ENCODE data around the gene CTSA. TPM values are rescaled to one million over a fixed set of nuclear protein-coding genes. Genes with fewer than 3 reads are reported as not detected.

Gene CTSA
- total and polyA plus RNA-seq, 2 experiments from 2014 or later = 39.9 to 63.9 TPM

DNA sequence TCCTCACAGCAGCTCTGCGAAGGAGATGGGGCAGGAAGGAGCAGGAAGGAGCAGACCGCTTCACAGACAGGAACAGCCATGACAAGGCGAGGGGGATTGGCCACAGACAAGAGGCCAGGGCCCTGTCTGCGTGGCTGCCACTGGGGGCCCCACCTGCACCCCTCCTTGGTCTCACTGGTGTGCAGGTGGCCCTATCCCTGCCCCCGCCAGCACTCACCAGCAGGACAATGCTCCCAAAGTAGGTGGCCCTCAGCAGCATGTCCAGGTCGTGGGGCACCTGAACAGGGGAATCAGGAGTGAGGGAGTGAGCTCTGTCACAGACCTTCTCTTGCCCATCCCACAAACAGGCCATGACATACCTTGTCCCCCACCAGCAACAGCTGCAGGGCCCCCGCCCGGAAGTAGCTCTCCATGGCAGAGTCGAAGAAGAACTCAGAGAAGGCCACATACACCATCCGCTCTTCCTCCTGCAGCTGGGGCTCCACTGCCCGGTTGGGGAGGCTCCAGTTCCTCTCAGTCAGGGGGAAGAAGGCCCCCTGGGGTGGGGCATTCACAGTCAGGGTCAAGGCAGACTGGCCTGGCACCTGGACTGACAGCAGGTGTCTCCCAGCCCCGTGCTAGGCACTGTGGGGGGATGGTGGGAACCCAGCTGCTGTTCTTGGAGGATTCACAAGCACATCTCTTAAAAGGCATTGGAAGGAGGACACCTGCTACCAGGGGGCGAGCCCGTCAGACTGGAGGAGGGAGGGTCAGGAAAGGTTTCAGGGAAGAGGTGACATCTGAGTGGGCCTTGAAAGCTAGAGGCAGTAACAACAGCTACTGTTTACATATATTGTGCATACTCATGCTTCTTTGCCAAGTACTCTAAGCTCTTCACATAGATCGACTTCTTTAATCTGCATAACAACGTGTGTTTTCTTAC lies 13.7 kb downstream of the CTSA start:
- Mint-ChIP-seq H3K4me1 (peaks cover 6% of the 10 kb centered on the region; the same call in 2 of the 3 replicates), H3K9me3 (no peaks in the 10 kb centered on the region; the same call in 2 of the 3 replicates), H3K36me3 (ENCODE audit: low read depth) (peaks cover 84% of the 10 kb centered on the region), H3K4me3 (no peak overlapping the region), H3K27ac (no peak overlapping the region), H3K27me3 (ENCODE audit: insufficient read depth, low read depth, poor library complexity) (peaks cover 25% of the 10 kb centered on the region)
- Histone ChIP-seq H3K4me1 (ENCODE audit: insufficient read depth) (no peaks in the 10 kb centered on the region; the same call in 1 of the 2 replicates), H3K27ac (ENCODE audit: low read depth) (no peak overlapping the region), H3K27me3 (ENCODE audit: insufficient read depth) (no peaks in the 10 kb centered on the region), H3F3A (replicated peaks; ENCODE audit: low read depth) (0 out of 2 replicates have a peak, but pooled peaks cover 5% of the 10 kb centered on the region), H3K9me2 (ENCODE audit: insufficient read depth) (no peaks in the 10 kb centered on the region), H3K36me3 (ENCODE audit: insufficient read depth) (peaks cover 23% of the 10 kb centered on the region), H3K4me3 (no peak overlapping the region), H3K79me2 (replicated peaks; ENCODE audit: insufficient read depth) (peaks cover 6% of the 10 kb centered on the region), H4K20me1 (replicated peaks; ENCODE audit: insufficient read depth) (peaks cover 25% of the 10 kb centered on the region), H3K4me2 (no peak overlapping the region), H2AFZ (no peak overlapping the region)
- DNase-seq (ENCODE audit: low spot score) (no peak), ATAC-seq (peak; percentile 41; the same call in 2 of the 3 replicates)
- TF ChIP-seq, protein P1, sequence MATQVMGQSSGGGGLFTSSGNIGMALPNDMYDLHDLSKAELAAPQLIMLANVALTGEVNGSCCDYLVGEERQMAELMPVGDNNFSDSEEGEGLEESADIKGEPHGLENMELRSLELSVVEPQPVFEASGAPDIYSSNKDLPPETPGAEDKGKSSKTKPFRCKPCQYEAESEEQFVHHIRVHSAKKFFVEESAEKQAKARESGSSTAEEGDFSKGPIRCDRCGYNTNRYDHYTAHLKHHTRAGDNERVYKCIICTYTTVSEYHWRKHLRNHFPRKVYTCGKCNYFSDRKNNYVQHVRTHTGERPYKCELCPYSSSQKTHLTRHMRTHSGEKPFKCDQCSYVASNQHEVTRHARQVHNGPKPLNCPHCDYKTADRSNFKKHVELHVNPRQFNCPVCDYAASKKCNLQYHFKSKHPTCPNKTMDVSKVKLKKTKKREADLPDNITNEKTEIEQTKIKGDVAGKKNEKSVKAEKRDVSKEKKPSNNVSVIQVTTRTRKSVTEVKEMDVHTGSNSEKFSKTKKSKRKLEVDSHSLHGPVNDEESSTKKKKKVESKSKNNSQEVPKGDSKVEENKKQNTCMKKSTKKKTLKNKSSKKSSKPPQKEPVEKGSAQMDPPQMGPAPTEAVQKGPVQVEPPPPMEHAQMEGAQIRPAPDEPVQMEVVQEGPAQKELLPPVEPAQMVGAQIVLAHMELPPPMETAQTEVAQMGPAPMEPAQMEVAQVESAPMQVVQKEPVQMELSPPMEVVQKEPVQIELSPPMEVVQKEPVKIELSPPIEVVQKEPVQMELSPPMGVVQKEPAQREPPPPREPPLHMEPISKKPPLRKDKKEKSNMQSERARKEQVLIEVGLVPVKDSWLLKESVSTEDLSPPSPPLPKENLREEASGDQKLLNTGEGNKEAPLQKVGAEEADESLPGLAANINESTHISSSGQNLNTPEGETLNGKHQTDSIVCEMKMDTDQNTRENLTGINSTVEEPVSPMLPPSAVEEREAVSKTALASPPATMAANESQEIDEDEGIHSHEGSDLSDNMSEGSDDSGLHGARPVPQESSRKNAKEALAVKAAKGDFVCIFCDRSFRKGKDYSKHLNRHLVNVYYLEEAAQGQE (IDR thresholded peaks at IDR 0.05; ENCODE audit: unreplicated experiment) = no peak
- TF ChIP-seq, protein P2, sequence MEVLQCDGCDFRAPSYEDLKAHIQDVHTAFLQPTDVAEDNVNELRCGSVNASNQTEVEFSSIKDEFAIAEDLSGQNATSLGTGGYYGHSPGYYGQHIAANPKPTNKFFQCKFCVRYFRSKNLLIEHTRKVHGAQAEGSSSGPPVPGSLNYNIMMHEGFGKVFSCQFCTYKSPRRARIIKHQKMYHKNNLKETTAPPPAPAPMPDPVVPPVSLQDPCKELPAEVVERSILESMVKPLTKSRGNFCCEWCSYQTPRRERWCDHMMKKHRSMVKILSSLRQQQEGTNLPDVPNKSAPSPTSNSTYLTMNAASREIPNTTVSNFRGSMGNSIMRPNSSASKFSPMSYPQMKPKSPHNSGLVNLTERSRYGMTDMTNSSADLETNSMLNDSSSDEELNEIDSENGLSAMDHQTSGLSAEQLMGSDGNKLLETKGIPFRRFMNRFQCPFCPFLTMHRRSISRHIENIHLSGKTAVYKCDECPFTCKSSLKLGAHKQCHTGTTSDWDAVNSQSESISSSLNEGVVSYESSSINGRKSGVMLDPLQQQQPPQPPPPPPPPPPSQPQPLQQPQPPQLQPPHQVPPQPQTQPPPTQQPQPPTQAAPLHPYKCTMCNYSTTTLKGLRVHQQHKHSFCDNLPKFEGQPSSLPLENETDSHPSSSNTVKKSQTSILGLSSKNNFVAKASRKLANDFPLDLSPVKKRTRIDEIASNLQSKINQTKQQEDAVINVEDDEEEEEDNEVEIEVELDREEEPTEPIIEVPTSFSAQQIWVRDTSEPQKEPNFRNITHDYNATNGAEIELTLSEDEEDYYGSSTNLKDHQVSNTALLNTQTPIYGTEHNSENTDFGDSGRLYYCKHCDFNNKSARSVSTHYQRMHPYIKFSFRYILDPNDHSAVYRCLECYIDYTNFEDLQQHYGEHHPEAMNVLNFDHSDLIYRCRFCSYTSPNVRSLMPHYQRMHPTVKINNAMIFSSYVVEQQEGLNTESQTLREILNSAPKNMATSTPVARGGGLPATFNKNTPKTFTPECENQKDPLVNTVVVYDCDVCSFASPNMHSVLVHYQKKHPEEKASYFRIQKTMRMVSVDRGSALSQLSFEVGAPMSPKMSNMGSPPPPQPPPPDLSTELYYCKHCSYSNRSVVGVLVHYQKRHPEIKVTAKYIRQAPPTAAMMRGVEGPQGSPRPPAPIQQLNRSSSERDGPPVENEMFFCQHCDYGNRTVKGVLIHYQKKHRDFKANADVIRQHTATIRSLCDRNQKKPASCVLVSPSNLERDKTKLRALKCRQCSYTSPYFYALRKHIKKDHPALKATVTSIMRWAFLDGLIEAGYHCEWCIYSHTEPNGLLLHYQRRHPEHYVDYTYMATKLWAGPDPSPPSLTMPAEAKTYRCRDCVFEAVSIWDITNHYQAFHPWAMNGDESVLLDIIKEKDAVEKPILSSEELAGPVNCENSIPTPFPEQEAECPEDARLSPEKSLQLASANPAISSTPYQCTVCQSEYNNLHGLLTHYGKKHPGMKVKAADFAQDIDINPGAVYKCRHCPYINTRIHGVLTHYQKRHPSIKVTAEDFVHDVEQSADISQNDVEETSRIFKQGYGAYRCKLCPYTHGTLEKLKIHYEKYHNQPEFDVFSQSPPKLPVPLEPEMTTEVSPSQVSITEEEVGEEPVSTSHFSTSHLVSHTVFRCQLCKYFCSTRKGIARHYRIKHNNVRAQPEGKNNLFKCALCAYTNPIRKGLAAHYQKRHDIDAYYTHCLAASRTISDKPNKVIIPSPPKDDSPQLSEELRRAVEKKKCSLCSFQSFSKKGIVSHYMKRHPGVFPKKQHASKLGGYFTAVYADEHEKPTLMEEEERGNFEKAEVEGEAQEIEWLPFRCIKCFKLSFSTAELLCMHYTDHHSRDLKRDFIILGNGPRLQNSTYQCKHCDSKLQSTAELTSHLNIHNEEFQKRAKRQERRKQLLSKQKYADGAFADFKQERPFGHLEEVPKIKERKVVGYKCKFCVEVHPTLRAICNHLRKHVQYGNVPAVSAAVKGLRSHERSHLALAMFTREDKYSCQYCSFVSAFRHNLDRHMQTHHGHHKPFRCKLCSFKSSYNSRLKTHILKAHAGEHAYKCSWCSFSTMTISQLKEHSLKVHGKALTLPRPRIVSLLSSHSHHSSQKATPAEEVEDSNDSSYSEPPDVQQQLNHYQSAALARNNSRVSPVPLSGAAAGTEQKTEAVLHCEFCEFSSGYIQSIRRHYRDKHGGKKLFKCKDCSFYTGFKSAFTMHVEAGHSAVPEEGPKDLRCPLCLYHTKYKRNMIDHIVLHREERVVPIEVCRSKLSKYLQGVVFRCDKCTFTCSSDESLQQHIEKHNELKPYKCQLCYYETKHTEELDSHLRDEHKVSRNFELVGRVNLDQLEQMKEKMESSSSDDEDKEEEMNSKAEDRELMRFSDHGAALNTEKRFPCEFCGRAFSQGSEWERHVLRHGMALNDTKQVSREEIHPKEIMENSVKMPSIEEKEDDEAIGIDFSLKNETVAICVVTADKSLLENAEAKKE (CRISPR knock-in tag; IDR thresholded peaks at IDR 0.05) = no peak
- TF ChIP-seq JUNB (IDR thresholded peaks at IDR 0.05; ENCODE audit: unreplicated experiment) = no peak
- TF ChIP-seq ZNF331 (CRISPR knock-in tag; IDR thresholded peaks at IDR 0.05; ENCODE audit: low read depth) = no peak
- TF ChIP-seq STAT1 (IDR thresholded peaks at IDR 0.05; ENCODE audit: unreplicated experiment) = no peak
- TF ChIP-seq NANOG (IDR thresholded peaks at IDR 0.05; ENCODE audit: borderline replicate concordance) = no peak
- TF ChIP-seq EZH2phosphoT487 (IDR thresholded peaks at IDR 0.05; ENCODE audit: unreplicated experiment) = no peak
- TF ChIP-seq CREB1 (CRISPR knock-in tag; IDR thresholded peaks at IDR 0.05; ENCODE audit: low read depth) = no peak
- TF ChIP-seq ETS1 (IDR thresholded peaks at IDR 0.05) = no peak
- TF ChIP-seq, protein P3, sequence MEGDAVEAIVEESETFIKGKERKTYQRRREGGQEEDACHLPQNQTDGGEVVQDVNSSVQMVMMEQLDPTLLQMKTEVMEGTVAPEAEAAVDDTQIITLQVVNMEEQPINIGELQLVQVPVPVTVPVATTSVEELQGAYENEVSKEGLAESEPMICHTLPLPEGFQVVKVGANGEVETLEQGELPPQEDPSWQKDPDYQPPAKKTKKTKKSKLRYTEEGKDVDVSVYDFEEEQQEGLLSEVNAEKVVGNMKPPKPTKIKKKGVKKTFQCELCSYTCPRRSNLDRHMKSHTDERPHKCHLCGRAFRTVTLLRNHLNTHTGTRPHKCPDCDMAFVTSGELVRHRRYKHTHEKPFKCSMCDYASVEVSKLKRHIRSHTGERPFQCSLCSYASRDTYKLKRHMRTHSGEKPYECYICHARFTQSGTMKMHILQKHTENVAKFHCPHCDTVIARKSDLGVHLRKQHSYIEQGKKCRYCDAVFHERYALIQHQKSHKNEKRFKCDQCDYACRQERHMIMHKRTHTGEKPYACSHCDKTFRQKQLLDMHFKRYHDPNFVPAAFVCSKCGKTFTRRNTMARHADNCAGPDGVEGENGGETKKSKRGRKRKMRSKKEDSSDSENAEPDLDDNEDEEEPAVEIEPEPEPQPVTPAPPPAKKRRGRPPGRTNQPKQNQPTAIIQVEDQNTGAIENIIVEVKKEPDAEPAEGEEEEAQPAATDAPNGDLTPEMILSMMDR (conservative IDR thresholded peaks at IDR 0.05; ENCODE audit: low read depth in 2 of 2) = no peak
- no peak for TF ChIP-seq ZNF114 (CRISPR knock-in tag; IDR thresholded peaks at IDR 0.05)
- TF ChIP-seq POLR2AphosphoS5 (IDR thresholded peaks at IDR 0.05; ENCODE audit: low read depth) = no peak

Data from GM23338 (cell line).